AG04450 (cell line): ENCODE results near the gene HYPK. TPM values are rescaled to one million over a fixed set of nuclear protein-coding genes. Genes with fewer than 3 reads are reported as not detected.

Experiments
- CTCF ChIA-PET: fragments of 300-600, 350-600 bp; formaldehyde crosslinking; extraction: SDS; loops from one replicate; lab custom pipeline; 2022; ENCODE audit warnings: antibody characterized with exemption, inconsistent platforms; lab: Charles Lee
- POLR2A ChIA-PET: fragments of 350-600 bp; formaldehyde crosslinking; extraction: SDS; loops from one replicate; lab custom pipeline; 2021; ENCODE audit warnings: antibody characterized with exemption, inconsistent platforms; lab: Yijun Ruan, JAX
- DNase-seq: peaks from one replicate; pipeline ENCODE4 v3.0.0-alpha.2; 2011; ENCODE audit warnings: low read depth, low spot score
- H3K27ac ChIP-seq: one replicate; pipeline ENCODE4 v1.5.1; 2012; ENCODE audit warnings: low read depth, low read length, control low read depth
- H3K27me3 ChIP-seq: one replicate; pipeline ENCODE4 v1.6.0; 2012; ENCODE audit warnings: low read length; ENCODE audit not compliant: control insufficient read depth, insufficient read depth
- H3K4me3 ChIP-seq: 2 replicates; pipeline ENCODE4 v1.5.1; 2011; ENCODE audit warnings: mild to moderate bottlenecking, low read depth, low read length, control low read depth
- H3K9me3 ChIP-seq: 2 replicates; pipeline ENCODE4 v1.5.1; 2012; ENCODE audit warnings: low read length; ENCODE audit not compliant: control insufficient read depth, insufficient read depth
- polyA minus RNA-seq: library from RNA; depleted of rRNA, polyadenylated mRNA; stranded (reverse); fragments of >200 nt; gene quantifications from 2 replicates; pipeline ENCODE4 v1.2.3, GENCODE V29; 2011; rRNA and poly(A)+ RNA removed
- polyA plus RNA-seq: library from polyadenylated mRNA; depleted of rRNA; stranded (reverse); fragments of >200 nt; gene quantifications from 2 replicates; pipeline ENCODE4 v1.2.3, GENCODE V29; 2011; rRNA removed
- TF ChIP-seq, protein P1 (sequence below): IDR thresholded peaks from 2 replicates; pipeline ENCODE4 v1.5.1; 2011; ENCODE audit warnings: low read depth, low read length, control low read depth, inconsistent platforms

Gene HYPK, protein sequence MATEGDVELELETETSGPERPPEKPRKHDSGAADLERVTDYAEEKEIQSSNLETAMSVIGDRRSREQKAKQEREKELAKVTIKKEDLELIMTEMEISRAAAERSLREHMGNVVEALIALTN
- polyA plus RNA-seq (6.4 and 10.7 TPM in 2 replicates), polyA minus RNA-seq (5.4 and 5.8 TPM in 2 replicates)

DNA sequence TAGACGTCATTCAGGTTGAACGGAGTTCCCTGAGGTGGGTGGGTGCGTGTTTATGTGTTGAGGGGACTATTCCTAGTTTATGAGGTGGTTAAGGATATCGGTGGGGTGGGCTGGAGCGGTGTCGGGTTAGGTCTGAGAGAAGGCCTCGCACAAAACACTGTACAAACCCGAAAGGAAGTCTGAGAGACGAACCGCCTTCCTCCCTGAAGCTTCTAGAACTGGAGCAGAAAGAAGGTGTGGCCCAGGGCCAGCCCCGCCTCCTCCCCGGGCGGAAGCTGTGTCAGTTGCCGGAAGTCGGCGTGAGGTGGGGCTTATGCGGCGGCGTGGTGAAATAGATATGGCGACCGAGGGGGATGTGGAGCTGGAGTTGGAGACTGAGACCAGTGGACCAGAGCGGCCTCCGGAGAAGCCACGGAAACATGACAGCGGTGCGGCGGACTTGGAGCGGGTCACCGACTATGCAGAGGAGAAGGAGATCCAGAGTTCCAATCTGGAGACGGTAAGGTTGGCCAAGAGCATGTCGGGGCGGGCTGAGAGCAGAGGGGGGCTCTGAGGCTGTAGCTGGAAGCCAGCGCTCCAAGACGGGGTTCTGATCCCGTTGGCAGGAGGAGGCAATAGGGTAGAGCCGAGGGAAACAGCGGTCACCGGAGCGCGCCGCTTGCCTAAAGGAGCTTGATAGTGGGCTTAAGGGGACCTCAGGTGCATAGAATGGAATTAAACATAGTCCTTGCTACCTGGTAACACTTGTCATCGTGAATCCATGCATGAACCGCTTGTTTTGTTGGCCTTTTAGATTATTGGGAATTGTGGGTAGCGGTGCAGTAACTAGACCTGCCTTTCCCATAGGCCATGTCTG lies at the start of gene HYPK:
Gene HYPK, plus strand, starts transcription at position 314 of the 856 bp plus-strand sequence. Its CDS starts 24 bp downstream, at position 338.
- peak within 1 kb of the TSS; percentile 57 for H3K27ac ChIP-seq
- ChIA-PET CTCF (interaction anchor here (0.5 kb wide), 1 partner anchor 777 kb away, joined by 7 read pairs; no protein-coding TSS in a partner anchor), POLR2A (interaction anchor here (0.6 to 2.0 kb wide), 7 partner anchors 9 to 736 kb away, joined by 3 to 18 read pairs (median 7); partner anchors contain the start of genes EIF3J, ELL3 and MFAP1)
- H3K4me3 ChIP-seq = peak within 1 kb of the TSS; percentile 97
- TF ChIP-seq, protein P1, sequence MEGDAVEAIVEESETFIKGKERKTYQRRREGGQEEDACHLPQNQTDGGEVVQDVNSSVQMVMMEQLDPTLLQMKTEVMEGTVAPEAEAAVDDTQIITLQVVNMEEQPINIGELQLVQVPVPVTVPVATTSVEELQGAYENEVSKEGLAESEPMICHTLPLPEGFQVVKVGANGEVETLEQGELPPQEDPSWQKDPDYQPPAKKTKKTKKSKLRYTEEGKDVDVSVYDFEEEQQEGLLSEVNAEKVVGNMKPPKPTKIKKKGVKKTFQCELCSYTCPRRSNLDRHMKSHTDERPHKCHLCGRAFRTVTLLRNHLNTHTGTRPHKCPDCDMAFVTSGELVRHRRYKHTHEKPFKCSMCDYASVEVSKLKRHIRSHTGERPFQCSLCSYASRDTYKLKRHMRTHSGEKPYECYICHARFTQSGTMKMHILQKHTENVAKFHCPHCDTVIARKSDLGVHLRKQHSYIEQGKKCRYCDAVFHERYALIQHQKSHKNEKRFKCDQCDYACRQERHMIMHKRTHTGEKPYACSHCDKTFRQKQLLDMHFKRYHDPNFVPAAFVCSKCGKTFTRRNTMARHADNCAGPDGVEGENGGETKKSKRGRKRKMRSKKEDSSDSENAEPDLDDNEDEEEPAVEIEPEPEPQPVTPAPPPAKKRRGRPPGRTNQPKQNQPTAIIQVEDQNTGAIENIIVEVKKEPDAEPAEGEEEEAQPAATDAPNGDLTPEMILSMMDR = no peak
- peak; percentile 64 for DNase-seq
- no peaks in the 10 kb centered on the region for H3K27me3 ChIP-seq
- peaks cover 3% of the 10 kb centered on the region; the same call in 1 of the 2 replicates for H3K9me3 ChIP-seq

DNA sequence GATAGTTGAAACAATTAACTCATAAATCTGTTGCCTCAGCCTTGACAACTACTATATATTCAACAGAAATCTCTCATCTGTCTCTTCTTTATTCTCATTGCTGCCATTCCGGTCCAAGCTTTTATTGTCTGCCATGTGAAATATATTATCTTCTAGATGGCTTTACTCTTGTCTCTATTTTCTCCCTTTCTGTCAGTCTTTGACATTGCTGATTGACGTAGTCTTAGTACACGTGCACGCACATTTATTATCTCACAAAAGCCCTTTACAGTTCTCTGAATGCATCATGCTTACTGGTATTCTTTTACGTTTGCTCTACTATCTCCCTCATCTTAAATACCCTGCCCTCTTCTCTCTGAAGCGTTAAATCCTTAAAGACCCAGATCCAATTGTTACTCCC lies 48.5 kb upstream of the HYPK start:
- DNase-seq = no peak
- Histone ChIP-seq H3K27me3 (no peaks in the 10 kb centered on the region), H3K27ac (no peak overlapping the region), H3K9me3 (no peaks in the 10 kb centered on the region), H3K4me3 (no peak overlapping the region)
- TF ChIP-seq, protein P1 = no peak
- ChIA-PET POLR2A (no interaction called here), CTCF (no interaction called here)

DNA sequence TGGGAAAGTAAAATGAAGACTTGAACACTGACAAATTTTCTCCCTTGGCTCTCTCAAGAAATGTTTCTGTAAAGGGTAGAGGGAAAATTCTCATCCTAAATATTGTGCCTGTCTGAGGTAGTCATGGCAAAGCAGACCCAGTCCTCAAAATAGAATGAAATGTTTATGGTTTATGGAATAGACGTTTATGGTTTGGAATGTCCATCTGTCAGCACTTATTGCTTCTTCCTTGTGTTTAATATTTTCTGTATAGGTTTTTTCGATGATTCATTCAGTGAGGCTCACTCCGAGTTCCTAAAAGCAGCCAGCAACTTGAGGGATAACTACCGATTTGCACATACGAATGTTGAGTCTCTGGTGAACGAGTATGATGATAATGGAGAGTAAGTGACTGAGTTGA lies 37.6 kb upstream of the HYPK start:
- no peaks in the 10 kb centered on the region for H3K9me3 ChIP-seq
- ChIA-PET CTCF (no interaction called here), POLR2A (no interaction called here)
- TF ChIP-seq, protein P1 = no peak
- H3K27ac ChIP-seq = peak overlapping the region; percentile 75
- no peaks in the 10 kb centered on the region for H3K27me3 ChIP-seq
- peak; percentile 62 for DNase-seq
- no peak overlapping the region for H3K4me3 ChIP-seq

- Histone ChIP-seq H3K27me3 (no peaks in the 10 kb centered on the region), H3K9me3 (no peaks in the 10 kb centered on the region), H3K27ac (no peak overlapping the region), H3K4me3 (no peak overlapping the region)
- TF ChIP-seq, protein P1 = no peak
- ChIA-PET POLR2A (no interaction called here), CTCF (interaction anchor here (2.6 kb wide), 1 partner anchor 13 kb away, joined by 13 read pairs; the partner anchor contains the start of gene ELL3)
- DNase-seq = no peak
These were observed 36.5 kb upstream of the HYPK start for GRCh38 chr15:43763819-43764446.
